Smooth muscle cell (in vitro differentiated cells): Measurements from ENCODE around the gene CCRL2. TPM values are rescaled to one million over a fixed set of nuclear protein-coding genes. Genes with fewer than 3 reads are reported as not detected.

ENCODE experiments used
- DNase-seq: peaks from one replicate; lab custom pipeline; 2025; ENCODE audit not compliant: unreplicated experiment; lab: John Stamatoyannopoulos, UW
- H2AFZ ChIP-seq: fragments of 200-600 bp; sonication (generic); 2 replicates; pipeline ENCODE4 v1.6.0; 2016; ENCODE audit warnings: antibody characterized with exemption, low read depth, mild to moderate bottlenecking
- H3F3A ChIP-seq: fragments of 200-600 bp; sonication (generic); 2 replicates; pipeline ENCODE4 v1.6.0; 2017; ENCODE audit warnings: antibody characterized with exemption, low read depth
- H3K27ac ChIP-seq: fragments of 200-600 bp; sonication (generic); 2 replicates; pipeline ENCODE4 v1.5.1; 2016; ENCODE audit warnings: low read depth, mild to moderate bottlenecking
- H3K27me3 ChIP-seq: fragments of 200-600 bp; sonication (generic); 2 replicates; pipeline ENCODE4 v1.6.1; 2016; ENCODE audit warnings: low read depth, mild to moderate bottlenecking
- H3K36me3 ChIP-seq: fragments of 200-600 bp; sonication (generic); 2 replicates; pipeline ENCODE4 v1.5.1; 2016; ENCODE audit warnings: low read depth
- H3K4me1 ChIP-seq: fragments of 200-600 bp; sonication (generic); 2 replicates; pipeline ENCODE4 v1.5.1; 2016; ENCODE audit warnings: low read depth
- H3K4me2 ChIP-seq: fragments of 200-600 bp; sonication (generic); 2 replicates; pipeline ENCODE4 v1.6.0; 2016; ENCODE audit warnings: mild to moderate bottlenecking
- H3K4me3 ChIP-seq: fragments of 200-600 bp; sonication (generic); 2 replicates; pipeline ENCODE4 v1.5.1; 2016; ENCODE audit warnings: mild to moderate bottlenecking
- H3K79me2 ChIP-seq: fragments of 200-600 bp; sonication (generic); 2 replicates; pipeline ENCODE4 v1.6.0; 2016; ENCODE audit warnings: low read depth, mild to moderate bottlenecking
- H3K9ac ChIP-seq: fragments of 200-600 bp; sonication (generic); 2 replicates; pipeline ENCODE4 v1.6.0; 2016; ENCODE audit warnings: low read depth
- H3K9me3 ChIP-seq: fragments of 200-600 bp; sonication (generic); replicated peaks from 2 replicates; pipeline ENCODE4 v1.5.1; 2016; ENCODE audit warnings: low read depth
- H4K20me1 ChIP-seq: fragments of 200-600 bp; sonication (generic); 2 replicates; pipeline ENCODE4 v1.6.0; 2016; ENCODE audit warnings: low read depth
- CTCF ChIP-seq: fragments of 200-600 bp; sonication (generic); IDR thresholded peaks from 2 replicates; pipeline ENCODE4 v1.5.1; 2017; ENCODE audit warnings: borderline replicate concordance, mild to moderate bottlenecking, antibody characterized with exemption; ENCODE audit not compliant: insufficient read depth, poor library complexity, severe bottlenecking
- WGBS: methylation state at CpG from one replicate; pipeline ENCODE4 v1.1.7; 2016; ENCODE audit warnings: low lambda C conversion rate; 5-methylcytosine and 5-hydroxymethylcytosine counted together
- polyA plus RNA-seq: library from polyadenylated mRNA; unstranded; fragments of >200 nt; fragmentation: Nextera tagmentation; extraction: Ambion mirVana; gene quantifications from 2 replicates; pipeline ENCODE4 v1.2.1, GENCODE V29; 2016
- total RNA-seq: library from RNA; depleted of rRNA; stranded (reverse); fragments of >200 nt; gene quantifications from 2 replicates; pipeline ENCODE4 v1.2.3, GENCODE V29; 2014

The CCRL2 gene
- total and polyA plus RNA-seq, 2 experiments from 2014 or later, result not detected

- WGBS, result 92% methylated on average over 3 of the region's 3 CpGs
- Histone ChIP-seq H3K27ac (no peak overlapping the region), H2AFZ (no peak overlapping the region), H3K9ac (no peak overlapping the region), H3F3A (no peaks in the 10 kb centered on the region), H4K20me1 (no peaks in the 10 kb centered on the region), H3K4me3 (no peak overlapping the region), H3K36me3 (no peaks in the 10 kb centered on the region), H3K27me3 (peaks cover 3% of the 10 kb centered on the region), H3K4me1 (no peaks in the 10 kb centered on the region), H3K9me3 (no peaks in the 10 kb centered on the region), H3K4me2 (no peak overlapping the region), H3K79me2 (no peaks in the 10 kb centered on the region)
- no peak for TF ChIP-seq CTCF
- no peak for DNase-seq
Observed at GRCh38 chr3:46435081-46435726, 28.1 kb downstream of the CCRL2 start.

- TF ChIP-seq CTCF, result no peak
- no peaks in the 10 kb centered on the region for H3K9me3 ChIP-seq
- WGBS, result 89% methylated on average over 3 of the region's 3 CpGs
- H3K4me1 ChIP-seq, result no peaks in the 10 kb centered on the region
- no peaks in the 10 kb centered on the region for H3K79me2 ChIP-seq
- H4K20me1 ChIP-seq, result no peaks in the 10 kb centered on the region
- no peak overlapping the region for H3K27ac ChIP-seq
- no peak overlapping the region for H3K4me2 ChIP-seq
- no peak overlapping the region for H3K9ac ChIP-seq
- H3K4me3 ChIP-seq, result no peak overlapping the region
- no peaks in the 10 kb centered on the region for H3K36me3 ChIP-seq
- H3K27me3 ChIP-seq, result peaks cover 3% of the 10 kb centered on the region
- DNase-seq, result no peak
- no peak overlapping the region for H2AFZ ChIP-seq
- H3F3A ChIP-seq, result no peaks in the 10 kb centered on the region
Observed at GRCh38 chr3:46438831-46439230, 31.8 kb downstream of the CCRL2 start.

GRCh38 chr3:46440531-46441294, 33.7 kb downstream of the CCRL2 start:
- no peaks in the 10 kb centered on the region for H3K9me3 ChIP-seq
- no peaks in the 10 kb centered on the region for H3K36me3 ChIP-seq
- H3K27me3 ChIP-seq, result peaks cover 3% of the 10 kb centered on the region
- no peak overlapping the region for H3K9ac ChIP-seq
- no peaks in the 10 kb centered on the region for H3K79me2 ChIP-seq
- H3F3A ChIP-seq, result no peaks in the 10 kb centered on the region
- no peaks in the 10 kb centered on the region for H3K4me1 ChIP-seq
- no peak overlapping the region for H3K4me3 ChIP-seq
- no peak overlapping the region for H3K4me2 ChIP-seq
- H3K27ac ChIP-seq, result no peak overlapping the region
- no peak for DNase-seq
- H2AFZ ChIP-seq, result no peak overlapping the region
- WGBS, result 84% methylated on average over 4 of the region's 4 CpGs
- H4K20me1 ChIP-seq, result no peaks in the 10 kb centered on the region
- no peak for TF ChIP-seq CTCF
